Transverse colon (tissue), 4 donors: ENCODE data around the gene FCGBP. TPM values are rescaled to one million over a fixed set of nuclear protein-coding genes. Genes with fewer than 3 reads are reported as not detected.

Experiments used
- DNase-seq: peaks from one replicate; pipeline ENCODE4 v3.0.0-alpha.2; 2019
- H3K27ac ChIP-seq, 4 donors: fragments of 200-600 bp; sonication (generic); 2 replicates each; pipeline ENCODE4 v1.5.1; 2016 to 2018; ENCODE audit warnings: inconsistent platforms in 4 of 4
- H3K27me3 ChIP-seq: fragments of 200-600 bp; sonication (generic); 2 replicates; pipeline ENCODE4 v1.5.1; 2017; ENCODE audit warnings: inconsistent platforms
- H3K36me3 ChIP-seq, 4 donors: fragments of 200-600 bp; sonication (generic); 2 replicates each; pipeline ENCODE4 v1.5.1; 2017 to 2019; ENCODE audit warnings: inconsistent platforms in 4 of 4
- H3K4me1 ChIP-seq, 4 donors: fragments of 200-600 bp; sonication (generic); 2 replicates each; pipeline ENCODE4 v1.5.1; 2017 to 2020; ENCODE audit warnings: inconsistent platforms in 4 of 4
- H3K4me3 ChIP-seq, 4 donors: fragments of 200-600 bp; sonication (generic); 1 replicate in 1 of 4; 2 replicates in 3 of 4; pipeline versions ENCODE4 v1.5.1 to v1.6.1; 2017 to 2019; ENCODE audit warnings: inconsistent platforms in 4 of 4
- H3K9me3 ChIP-seq, 2 donors: fragments of 200-600 bp; sonication (generic); 2 replicates each; pipeline ENCODE4 v1.5.1; 2017 to 2019; ENCODE audit warnings: inconsistent platforms in 2 of 2
- EP300 ChIP-seq: sonication (generic); formaldehyde crosslinking; IDR thresholded peaks from one replicate; pipeline ENCODE4 v1.6.1; 2017; ENCODE audit warnings: antibody characterized with exemption, low read depth
- POLR2A ChIP-seq: fragments of 450-650 bp; IDR thresholded peaks from one replicate; pipeline ENCODE4 v1.6.1; 2016; ENCODE audit warnings: antibody characterized with exemption, mild to moderate bottlenecking, moderate library complexity
- POLR2AphosphoS5 ChIP-seq, 3 donors: sonication (generic); formaldehyde crosslinking; IDR thresholded peaks; one replicate each; pipeline ENCODE4 v1.6.1; 2016; ENCODE audit warnings: antibody characterized with exemption in 3 of 3
- WGBS, 2 donors: methylation state at CpG; one replicate each; pipeline ENCODE4 v1.1.5; 2018; ENCODE audit warnings: low coverage in 1 of 2; 5-methylcytosine and 5-hydroxymethylcytosine counted together
- in situ Hi-C, 4 donors: fragments of 200-750 bp; cut with MboI; loops; one replicate each; pipeline versions ENCODE4 v1.15.0 to v1.15.1; 2017; ENCODE audit warnings: low sequenced_read_pairs in 3 of 4, low pct_ligation_motif_present in 1 of 4, low pct_unique_long_range_greater_than_20kb in 1 of 4
- intact Hi-C: fragments of 100-400 bp; cut with DNase I; formaldehyde crosslinking; loops from one replicate; pipeline ENCODE4 v1.15.1; 2023; ENCODE audit warnings: low total_unique reads
- total RNA-seq, 4 donors: library from RNA; depleted of rRNA; stranded (reverse); fragments of >200 nt; gene quantifications; one replicate each; pipeline ENCODE4 v1.1.0, GENCODE V29; 2016
- TF ChIP-seq, protein P1 (sequence below), 5 experiments: fragments of 200-600 bp in 3 of 5; fragments of 450-650 bp in 2 of 5; sonication (generic) in 3 of 5; IDR thresholded peaks; 1 replicate in 2 of 5; 2 replicates in 3 of 5; pipeline ENCODE4 v1.5.1; 2016 to 2017; ENCODE audit warnings: antibody characterized with exemption in 5 of 5, inconsistent platforms in 3 of 5, mild to moderate bottlenecking in 2 of 5, moderate library complexity in 1 of 5

The FCGBP gene
- total RNA-seq, 4 donors from 2014 or later = 1,603 to 6,178 (median 2,329) TPM

DNA sequence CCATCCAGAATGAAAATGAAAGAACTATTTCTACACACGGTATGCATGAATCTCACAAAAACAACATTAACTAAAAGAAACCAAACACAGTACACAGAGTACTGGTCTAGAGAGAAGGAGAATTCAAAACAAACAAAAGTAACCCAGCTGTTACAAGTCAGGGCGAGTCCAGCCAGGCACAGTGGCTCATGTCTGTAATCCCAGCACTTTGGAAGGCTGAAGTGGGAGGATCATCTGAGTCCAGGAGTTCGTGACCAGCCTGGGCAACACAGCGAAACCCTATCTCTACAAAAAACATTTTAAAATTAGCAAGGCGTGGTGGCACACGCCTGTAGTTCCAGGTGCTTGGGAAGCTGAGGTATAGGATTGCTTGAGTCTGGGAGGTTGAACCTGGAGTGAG is 34.8 kb upstream of the FCGBP start:
- peaks cover 15 to 28% (median 21%) of the 10 kb centered on the region in 4 donors for H3K4me1 ChIP-seq
- no peaks in the 10 kb centered on the region for H3K9me3 ChIP-seq
- H3K27me3 ChIP-seq = no peaks in the 10 kb centered on the region
- TF ChIP-seq EP300 = no peak
- no peak for TF ChIP-seq POLR2A
- no peak for TF ChIP-seq POLR2AphosphoS5 (IDR thresholded peaks at IDR 0.05)
- TF ChIP-seq, protein P1, sequence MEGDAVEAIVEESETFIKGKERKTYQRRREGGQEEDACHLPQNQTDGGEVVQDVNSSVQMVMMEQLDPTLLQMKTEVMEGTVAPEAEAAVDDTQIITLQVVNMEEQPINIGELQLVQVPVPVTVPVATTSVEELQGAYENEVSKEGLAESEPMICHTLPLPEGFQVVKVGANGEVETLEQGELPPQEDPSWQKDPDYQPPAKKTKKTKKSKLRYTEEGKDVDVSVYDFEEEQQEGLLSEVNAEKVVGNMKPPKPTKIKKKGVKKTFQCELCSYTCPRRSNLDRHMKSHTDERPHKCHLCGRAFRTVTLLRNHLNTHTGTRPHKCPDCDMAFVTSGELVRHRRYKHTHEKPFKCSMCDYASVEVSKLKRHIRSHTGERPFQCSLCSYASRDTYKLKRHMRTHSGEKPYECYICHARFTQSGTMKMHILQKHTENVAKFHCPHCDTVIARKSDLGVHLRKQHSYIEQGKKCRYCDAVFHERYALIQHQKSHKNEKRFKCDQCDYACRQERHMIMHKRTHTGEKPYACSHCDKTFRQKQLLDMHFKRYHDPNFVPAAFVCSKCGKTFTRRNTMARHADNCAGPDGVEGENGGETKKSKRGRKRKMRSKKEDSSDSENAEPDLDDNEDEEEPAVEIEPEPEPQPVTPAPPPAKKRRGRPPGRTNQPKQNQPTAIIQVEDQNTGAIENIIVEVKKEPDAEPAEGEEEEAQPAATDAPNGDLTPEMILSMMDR (IDR thresholded peaks at IDR 0.05) = no peak
- intact Hi-C loops = loop anchor here (10.0 kb wide), 1 partner anchor 174 kb away; no protein-coding TSS in a partner anchor
- H3K36me3 ChIP-seq = peaks cover 0 to 19% (median 3%) of the 10 kb centered on the region in 4 donors
- H3K27ac ChIP-seq = peak overlapping the region; percentile 92 to 96 (median 94)
- DNase-seq = no peak
- 14 to 74% methylated on average over 1 to 6 of the region's 6 CpGs for WGBS, 2 donors
- H3K4me3 ChIP-seq = no peak overlapping the region
- in situ Hi-C loops = no loop called here

- WGBS, 2 donors = 98 to 100% methylated on average over 4 to 15 of the region's 15 CpGs
- in situ Hi-C loops = no loop called here
- Histone ChIP-seq H3K9me3 (no peaks in the 10 kb centered on the region), H3K27me3 (no peaks in the 10 kb centered on the region), H3K4me1 (peaks cover 15 to 32% (median 21%) of the 10 kb centered on the region in 4 donors), H3K4me3 (no peak overlapping the region), H3K36me3 (peaks cover 0 to 14% (median under 1%) of the 10 kb centered on the region in 4 donors), H3K27ac (peak overlapping the region in 3 of 4 donors; percentile 92 to 96 (median 94))
- no peak for DNase-seq
- TF ChIP-seq POLR2A (no peak), EP300 (no peak), POLR2AphosphoS5 (IDR thresholded peaks at IDR 0.05) (no peak)
- TF ChIP-seq, protein P1 (IDR thresholded peaks at IDR 0.05) = no peak
- intact Hi-C loops = loop anchor here (10.0 kb wide), 1 partner anchor 174 kb away; no protein-coding TSS in a partner anchor
These were observed 34.4 kb upstream of the FCGBP start for GRCh38 chr19:39968789-39969188.

GRCh38 chr19:39967561-39967960 is 33.1 kb upstream of the FCGBP start:
- no peaks in the 10 kb centered on the region for H3K27me3 ChIP-seq
- TF ChIP-seq, protein P1 (IDR thresholded peaks at IDR 0.05) = no peak
- TF ChIP-seq POLR2A (no peak), EP300 (no peak)
- H3K27ac ChIP-seq = no peak overlapping the region
- no peak for DNase-seq
- H3K9me3 ChIP-seq = no peaks in the 10 kb centered on the region
- H3K4me3 ChIP-seq = no peak overlapping the region
- peaks cover 15 to 38% (median 20%) of the 10 kb centered on the region in 4 donors for H3K4me1 ChIP-seq
- H3K36me3 ChIP-seq = peaks cover 0 to 5% (median 0%) of the 10 kb centered on the region in 4 donors
- intact Hi-C loops = loop anchor here (10.0 kb wide), 1 partner anchor 173 kb away; no protein-coding TSS in a partner anchor
- 86 to 90% methylated on average over 9 of the region's 9 CpGs for WGBS, 2 donors
- in situ Hi-C loops = no loop called here

DNA sequence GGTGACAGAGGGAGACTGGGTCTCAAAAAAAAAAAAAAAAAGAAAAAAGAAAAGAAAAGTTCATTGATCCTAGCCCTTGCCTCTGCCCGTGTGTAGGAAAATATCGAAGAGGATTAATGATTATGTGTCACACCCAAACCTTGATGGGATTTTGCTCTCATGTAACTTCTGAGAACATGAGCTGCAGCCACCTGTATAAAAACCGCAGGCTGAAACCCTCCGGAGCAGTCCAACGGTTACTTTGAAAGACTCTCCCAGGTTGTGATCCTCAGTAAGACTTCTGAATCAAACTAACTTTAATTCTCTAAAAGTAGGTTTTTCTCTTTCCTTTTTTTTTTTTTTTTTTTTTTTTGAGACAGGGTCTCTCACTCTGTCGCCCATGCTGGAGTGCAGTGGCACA is 32.2 kb upstream of the FCGBP start:
- TF ChIP-seq POLR2A (no peak), POLR2AphosphoS5 (IDR thresholded peaks at IDR 0.05) (no peak)
- TF ChIP-seq, protein P1 (IDR thresholded peaks at IDR 0.05) = no peak
- 93 to 95% methylated on average over 5 to 6 of the region's 6 CpGs for WGBS, 2 donors
- Histone ChIP-seq H3K36me3 (no peaks in the 10 kb centered on the region), H3K4me3 (no peak overlapping the region), H3K4me1 (peaks cover 11 to 29% (median 13%) of the 10 kb centered on the region in 4 donors), H3K9me3 (no peaks in the 10 kb centered on the region), H3K27me3 (no peaks in the 10 kb centered on the region), H3K27ac (no peak overlapping the region)
- intact Hi-C loops (loop anchor here (10.0 kb wide), 1 partner anchor 172 kb away; no protein-coding TSS in a partner anchor), in situ Hi-C loops (no loop called here)
- no peak for DNase-seq
